Kidney glomerular epithelial cell (primary cell): ENCODE measurements around the gene MN1.

Experiments used
- DNase-seq: peaks from one replicate; lab custom pipeline; 2025; lab: John Stamatoyannopoulos, UW

Gene MN1

DNA sequence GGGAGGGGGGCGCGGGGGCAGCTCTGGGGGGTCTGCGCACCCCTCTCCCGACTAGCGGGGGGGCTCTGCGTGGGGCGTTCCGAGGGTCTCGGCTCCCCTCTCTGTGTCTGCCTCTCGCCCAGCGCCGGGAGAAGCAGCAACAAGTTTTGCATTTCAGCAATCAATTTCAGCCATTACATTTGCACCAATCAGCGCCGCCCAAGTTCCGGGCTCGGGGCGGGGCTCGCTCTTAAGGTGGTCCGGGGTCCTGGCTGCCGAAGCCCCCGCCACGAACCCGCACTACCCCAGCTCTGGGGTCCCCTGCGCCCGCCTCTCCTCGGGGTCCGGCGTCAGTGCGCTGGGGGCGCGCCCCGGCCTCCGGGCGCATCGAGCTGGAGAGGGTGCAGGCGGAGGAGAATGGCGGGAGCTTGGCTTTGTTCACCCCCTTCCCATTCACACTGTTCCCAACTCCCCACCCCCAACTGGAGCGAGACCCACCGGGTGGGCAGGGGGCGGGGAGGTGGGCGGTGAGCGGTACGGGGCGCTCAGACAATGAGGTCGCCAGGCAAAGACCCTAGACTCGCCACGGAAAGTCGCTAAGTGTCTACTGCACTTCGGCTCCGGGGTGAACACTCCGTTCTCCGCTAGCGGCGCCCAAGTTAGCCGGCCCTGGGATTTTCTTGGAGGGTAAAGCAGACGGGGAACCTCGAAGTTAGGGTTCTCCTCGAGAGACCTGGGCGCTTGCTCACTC lies at the start of gene MN1:
Gene MN1 (minus strand): TSS at position 141 of the 730 bp plus-strand sequence. CDS start 1,213 bp downstream, outside the sequence.
- DNase-seq = peak; percentile 42

DNA sequence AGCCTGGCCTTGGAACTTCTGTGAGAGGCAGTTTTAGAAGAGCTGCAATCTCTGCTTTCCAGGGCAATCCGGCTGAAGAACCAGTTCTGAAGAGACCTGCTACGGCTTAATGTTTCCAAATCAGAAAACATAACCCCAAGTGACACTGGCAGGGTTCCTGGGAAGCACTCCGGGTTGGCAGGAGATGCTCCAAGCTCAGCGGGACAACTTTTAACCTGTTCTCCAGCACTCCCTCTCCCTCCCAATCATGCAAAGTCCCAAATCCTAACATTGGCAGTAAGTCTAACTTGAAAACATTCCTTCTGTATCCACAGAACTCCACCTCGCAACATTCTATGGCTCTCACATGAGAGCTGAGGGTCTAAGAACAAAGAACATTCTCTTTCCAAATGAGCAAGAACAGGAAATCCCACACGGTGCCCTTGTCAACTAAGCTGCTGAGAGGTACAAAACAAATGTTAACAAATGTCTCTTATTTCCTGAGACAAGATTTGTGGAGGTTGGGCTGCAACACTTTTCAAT lies 48.5 kb upstream of the MN1 start:
- no peak for DNase-seq

GRCh38 chr22:27848005-27848404 lies 46.4 kb upstream of the MN1 start:
- DNase-seq = no peak

GRCh38 chr22:27846910-27847309 lies 45.4 kb upstream of the MN1 start:
- no peak for DNase-seq

DNA sequence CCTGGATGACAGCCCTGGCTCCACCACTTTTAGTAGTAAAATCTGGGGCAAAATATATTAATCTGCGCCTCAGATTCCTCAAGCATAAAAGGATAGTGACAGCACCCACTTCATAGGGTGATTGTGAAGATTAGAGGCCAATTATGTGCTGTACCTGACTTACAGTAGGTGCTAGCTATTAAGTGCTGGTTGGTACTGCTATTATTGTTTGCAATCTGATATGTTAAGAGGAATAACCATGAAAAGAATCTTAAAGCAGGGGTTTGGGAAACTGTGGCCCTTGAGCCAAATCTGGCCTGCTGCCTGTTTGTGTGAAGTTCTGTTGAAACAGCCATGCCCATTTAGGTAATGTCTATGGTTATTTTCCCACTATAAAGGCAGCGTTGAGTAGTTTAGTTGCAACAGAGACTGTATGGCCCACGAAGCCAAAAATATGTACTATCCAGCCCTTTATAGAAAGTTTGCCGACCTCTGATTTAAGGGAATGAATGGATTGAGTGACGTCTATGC lies 44.7 kb upstream of the MN1 start:
- no peak for DNase-seq

DNA sequence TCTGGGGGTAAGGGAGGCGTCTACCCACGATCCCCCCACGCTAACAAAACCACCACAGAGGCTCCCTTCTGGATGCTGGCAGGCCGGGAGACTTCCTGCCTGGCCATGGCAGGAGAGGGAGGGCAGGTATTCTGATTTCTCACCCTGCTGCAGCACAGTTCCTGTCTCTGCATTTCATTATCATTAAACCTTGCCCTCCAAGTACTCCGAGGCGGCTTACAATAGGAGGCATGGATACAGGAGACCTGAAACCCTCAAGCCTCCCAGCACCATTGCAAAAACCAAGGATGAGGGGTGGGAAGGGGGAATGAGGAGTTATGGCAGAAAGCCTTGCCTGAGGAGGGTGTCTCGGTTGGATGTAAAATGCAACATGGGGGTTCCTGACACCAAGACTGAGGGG lies 44.1 kb upstream of the MN1 start:
- no peak for DNase-seq

- no peak for DNase-seq
Measured at GRCh38 chr22:27844656-27845591, 43.4 kb upstream of the MN1 start.

GRCh38 chr22:27844256-27844655 lies 42.7 kb upstream of the MN1 start:
- no peak for DNase-seq

GRCh38 chr22:27843441-27843840 lies 41.9 kb upstream of the MN1 start:
- no peak for DNase-seq

DNA sequence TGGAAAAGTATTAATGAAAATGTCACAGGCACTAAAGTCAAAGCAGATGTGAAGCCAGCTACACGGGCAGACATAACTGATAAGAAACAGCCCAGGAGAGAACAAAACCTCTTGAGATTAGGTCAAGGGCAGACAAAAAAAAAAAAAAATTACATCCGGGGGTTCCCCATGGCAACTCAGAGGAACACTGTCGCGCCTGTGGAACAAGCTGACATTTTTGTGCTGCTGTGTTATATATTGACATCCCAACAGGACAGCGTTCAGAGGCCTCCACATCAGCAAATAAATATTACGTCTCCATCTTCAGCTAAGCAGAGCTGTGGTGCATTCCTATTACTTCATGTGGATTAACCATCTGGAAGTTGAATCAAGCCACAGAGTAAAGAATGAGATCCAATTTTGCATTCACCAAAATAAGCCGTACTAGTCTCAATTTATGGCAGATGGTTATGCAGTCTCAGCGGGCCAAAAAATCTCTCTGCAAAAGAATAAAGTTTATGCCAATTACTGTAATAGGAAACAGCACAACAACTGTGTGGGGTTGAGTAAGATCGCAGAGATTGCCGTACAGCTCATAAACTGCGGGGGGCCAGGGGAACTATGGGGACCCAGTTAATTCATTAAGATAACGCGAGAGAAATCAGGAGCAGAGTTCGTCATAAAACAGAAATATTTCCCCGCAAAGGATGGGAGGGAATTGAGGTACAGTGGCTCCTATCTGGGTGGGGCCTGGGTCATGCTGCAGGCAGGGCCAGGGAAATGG lies 41.3 kb upstream of the MN1 start:
- no peak for DNase-seq

- no peak for DNase-seq
Measured at GRCh38 chr22:27842201-27842600, 40.6 kb upstream of the MN1 start.

GRCh38 chr22:27840436-27840835 lies 38.9 kb upstream of the MN1 start:
- no peak for DNase-seq

GRCh38 chr22:27839057-27839660 lies 37.6 kb upstream of the MN1 start:
- no peak for DNase-seq

- no peak for DNase-seq
Measured at GRCh38 chr22:27836181-27836580, 34.6 kb upstream of the MN1 start.

- DNase-seq = no peak
Measured at GRCh38 chr22:27835446-27835845, 33.9 kb upstream of the MN1 start.

GRCh38 chr22:27834364-27835185 lies 33.0 kb upstream of the MN1 start:
- DNase-seq = no peak

DNA sequence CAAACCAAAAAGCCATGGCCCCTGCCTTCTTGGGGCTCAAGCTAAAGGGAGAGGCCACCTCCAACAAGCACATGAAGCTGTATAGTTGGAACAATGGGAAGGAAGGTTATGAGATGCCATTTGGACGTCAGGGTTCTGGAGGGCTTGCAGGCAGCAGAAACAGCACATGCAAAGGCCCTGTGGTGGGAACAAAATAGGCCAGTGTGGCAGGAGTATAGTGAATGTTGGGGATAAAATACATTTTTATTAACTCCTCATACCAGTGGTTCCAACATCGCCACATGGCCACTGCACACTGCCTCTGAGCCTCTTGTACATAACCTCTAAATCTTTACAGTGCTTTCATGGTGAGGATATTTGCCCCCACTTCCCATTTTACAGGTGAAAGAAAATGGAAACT lies 32.2 kb upstream of the MN1 start:
- DNase-seq = no peak

DNA sequence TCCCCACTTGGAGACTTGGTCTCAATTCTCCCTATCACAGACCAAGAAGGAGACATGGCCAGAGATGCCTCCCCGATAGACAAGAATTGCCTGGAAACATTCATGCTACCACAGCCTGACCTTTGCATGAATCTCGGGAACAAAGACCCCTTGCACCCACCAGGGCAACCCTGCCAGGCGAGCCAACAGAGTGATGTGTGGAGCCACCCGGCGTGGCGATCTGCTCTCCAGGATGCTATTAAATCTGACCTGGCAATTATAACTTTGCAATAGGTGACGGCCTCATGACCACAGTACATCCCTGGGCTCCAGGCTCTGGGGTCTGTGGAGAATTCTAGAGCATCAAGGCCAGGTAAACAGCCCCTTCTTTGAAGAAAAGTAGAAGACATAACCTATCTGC lies 31.1 kb upstream of the MN1 start:
- no peak for DNase-seq

DNA sequence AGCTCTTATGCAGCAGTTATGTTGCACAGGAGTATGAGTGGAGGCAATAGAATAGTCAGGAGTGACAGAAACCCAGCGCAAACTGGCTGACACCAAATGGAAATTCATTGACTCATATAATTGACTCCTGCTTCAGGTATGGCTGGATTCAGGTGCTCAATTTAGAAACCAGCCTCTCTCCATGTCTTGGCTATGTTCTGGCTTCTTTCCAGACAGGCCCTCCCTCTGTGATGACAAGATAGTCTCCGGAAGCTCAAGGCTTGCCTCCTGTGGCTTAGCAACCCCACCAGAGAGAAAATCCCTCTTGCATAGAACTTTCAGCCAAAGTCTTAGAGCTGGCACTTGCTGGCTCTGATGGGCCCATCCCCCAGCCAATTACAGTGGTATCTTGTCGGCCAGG lies 28.1 kb upstream of the MN1 start:
- DNase-seq = no peak
